GM18873 (cell line): ENCODE measurements around the gene NSG1.

Experiments used
- ATAC-seq: cut with Tn5 transposase; IDR thresholded peaks from one replicate; pipeline ENCODE4 v1.9.1; 2021; ENCODE audit warnings: mild to moderate bottlenecking, moderate library complexity, moderate number of reproducible peaks; ENCODE audit not compliant: unreplicated experiment, low FRiP score

NSG1 gene

GRCh38 chr4:4368809-4369580 lies 17.9 kb upstream of the NSG1 start:
- no peak for ATAC-seq

GRCh38 chr4:4374388-4375098 lies 12.4 kb upstream of the NSG1 start:
- ATAC-seq = no peak

GRCh38 chr4:4376074-4376473 lies 10.8 kb upstream of the NSG1 start:
- ATAC-seq = no peak

GRCh38 chr4:4377191-4377590 lies 9.7 kb upstream of the NSG1 start:
- no peak for ATAC-seq

GRCh38 chr4:4377732-4378460 lies 9.0 kb upstream of the NSG1 start:
- no peak for ATAC-seq

- ATAC-seq = no peak
Measured at GRCh38 chr4:4379540-4380087, 7.3 kb upstream of the NSG1 start.

GRCh38 chr4:4383085-4383484 lies 3.8 kb upstream of the NSG1 start:
- ATAC-seq = no peak

- ATAC-seq = no peak
Measured at GRCh38 chr4:4384837-4385236, 2.1 kb upstream of the NSG1 start.

- no peak for ATAC-seq
Measured at GRCh38 chr4:4385729-4386295, 1.1 kb upstream of the NSG1 start.

- no peak for ATAC-seq
Measured at GRCh38 chr4:4386296-4386735, 586 bp upstream of the NSG1 start.

GRCh38 chr4:4387531-4388310 lies 819 bp downstream of the NSG1 start:
- ATAC-seq = no peak

- no peak for ATAC-seq
Measured at GRCh38 chr4:4388311-4388790, 1.4 kb downstream of the NSG1 start.

- ATAC-seq = no peak
Measured at GRCh38 chr4:4388836-4389575, 2.1 kb downstream of the NSG1 start.

- ATAC-seq = no peak
Measured at GRCh38 chr4:4390046-4390445, 3.1 kb downstream of the NSG1 start.

GRCh38 chr4:4390515-4391240 lies 3.8 kb downstream of the NSG1 start:
- no peak for ATAC-seq

GRCh38 chr4:4391866-4392265 lies 5.0 kb downstream of the NSG1 start:
- ATAC-seq = no peak

- ATAC-seq = no peak
Measured at GRCh38 chr4:4392501-4393183, 5.7 kb downstream of the NSG1 start.

- no peak for ATAC-seq
Measured at GRCh38 chr4:4394644-4395043, 7.7 kb downstream of the NSG1 start.
